Adipose tissue (tissue), 3 donors: Measurements from ENCODE around the gene CELF2. TPM values are rescaled to one million over a fixed set of nuclear protein-coding genes. Genes with fewer than 3 reads are reported as not detected.
"Not testable (repeated sequence)": the region's sequence is repeated elsewhere in the genome, so short reads cannot be mapped to it uniquely, and the experiment has no call there.

Source experiments
- H3K27ac ChIP-seq: one replicate; pipeline ENCODE4 v1.5.1; 2013; ENCODE audit warnings: low read depth, low read length
- WGBS, 3 donors: extraction: QIAGEN DNeasy Blood & Tissue Kit; methylation state at CpG; one replicate each; pipeline ENCODE4 v1.1.7; 2013; 5-methylcytosine and 5-hydroxymethylcytosine counted together
- polyA plus RNA-seq, 3 donors: library from polyadenylated mRNA; stranded (reverse); fragments of 200-250 nt; gene quantifications; one replicate each; pipeline ENCODE4 v1.2.3, GENCODE V29; 2013
- donor health status: healthy with polysubstance abuse.
- donor health status: Bipolar disorder and iron deficiency.
- donor health status: healthy.

CELF2 gene
- polyA plus RNA-seq, 3 donors = 3.5 to 26.7 (median 26.0) TPM

DNA sequence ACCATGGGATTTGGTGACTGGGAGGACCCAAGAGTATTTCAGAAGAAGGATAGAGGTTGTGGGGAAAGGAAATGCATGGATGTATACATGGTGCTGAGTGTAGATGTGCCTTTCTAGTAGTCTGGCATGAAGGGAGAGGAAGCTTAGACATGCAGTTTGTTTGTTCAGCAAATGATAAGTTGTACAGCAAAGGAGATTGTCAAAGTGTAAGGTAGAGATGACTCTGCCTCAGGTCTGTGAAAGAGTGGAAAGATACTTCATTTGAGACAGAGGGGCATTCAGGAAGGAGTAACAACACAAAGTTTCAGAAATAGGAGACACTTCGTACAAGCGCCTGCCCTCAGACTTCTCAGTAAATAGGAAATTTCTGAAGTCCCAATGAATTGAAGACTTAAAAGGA, 152.3 kb downstream of the CELF2 start:
- 66 to 90% (median 70%) methylated on average over 2 of the region's 2 CpGs for WGBS, 3 donors
- H3K27ac ChIP-seq = no peak overlapping the region

DNA sequence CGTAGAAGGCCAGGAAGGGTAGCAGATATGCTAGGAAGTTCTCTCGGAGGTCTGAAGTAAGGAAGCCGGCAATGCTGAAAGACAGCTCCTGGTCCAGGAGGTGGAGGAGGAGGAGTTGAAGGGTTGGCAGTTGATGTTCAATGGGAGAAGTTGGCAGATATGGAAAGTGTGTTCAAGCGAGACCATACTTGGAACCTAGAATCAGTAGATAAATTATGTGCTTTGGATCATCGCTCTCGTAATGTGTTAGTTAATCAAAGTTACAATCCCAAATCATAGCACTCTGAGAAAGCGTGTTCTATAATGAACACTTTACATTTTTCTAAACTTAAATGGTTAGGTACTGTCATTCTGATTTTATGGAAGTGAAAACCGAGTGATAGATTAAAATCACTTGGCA, 152.9 kb downstream of the CELF2 start:
- 50 to 74% (median 69%) methylated on average over 8 of the region's 8 CpGs for WGBS, 3 donors
- no peak overlapping the region for H3K27ac ChIP-seq

GRCh38 chr10:11170993-11171851, 153.6 kb downstream of the CELF2 start:
- WGBS, 3 donors = 38 to 64% (median 51%) methylated on average over 8 of the region's 8 CpGs
- H3K27ac ChIP-seq = no peak overlapping the region

GRCh38 chr10:11173042-11173441, 155.4 kb downstream of the CELF2 start:
- H3K27ac ChIP-seq = no peak overlapping the region
- 55 to 76% (median 75%) methylated on average over 5 of the region's 5 CpGs for WGBS, 3 donors

- 58 to 78% (median 71%) methylated on average over 11 of the region's 11 CpGs for WGBS, 3 donors
- H3K27ac ChIP-seq = no peak overlapping the region
These were observed 158.2 kb downstream of the CELF2 start for GRCh38 chr10:11175823-11176243.

- no peak overlapping the region for H3K27ac ChIP-seq
- 53 to 68% (median 59%) methylated on average over 7 of the region's 7 CpGs for WGBS, 3 donors
These were observed 159.1 kb downstream of the CELF2 start for GRCh38 chr10:11176746-11177145.

- no peak overlapping the region for H3K27ac ChIP-seq
- 15 to 56% (median 22%) methylated on average over 1 of the region's 1 CpG for WGBS, 3 donors
These were observed 159.7 kb downstream of the CELF2 start for GRCh38 chr10:11177381-11177780.

DNA sequence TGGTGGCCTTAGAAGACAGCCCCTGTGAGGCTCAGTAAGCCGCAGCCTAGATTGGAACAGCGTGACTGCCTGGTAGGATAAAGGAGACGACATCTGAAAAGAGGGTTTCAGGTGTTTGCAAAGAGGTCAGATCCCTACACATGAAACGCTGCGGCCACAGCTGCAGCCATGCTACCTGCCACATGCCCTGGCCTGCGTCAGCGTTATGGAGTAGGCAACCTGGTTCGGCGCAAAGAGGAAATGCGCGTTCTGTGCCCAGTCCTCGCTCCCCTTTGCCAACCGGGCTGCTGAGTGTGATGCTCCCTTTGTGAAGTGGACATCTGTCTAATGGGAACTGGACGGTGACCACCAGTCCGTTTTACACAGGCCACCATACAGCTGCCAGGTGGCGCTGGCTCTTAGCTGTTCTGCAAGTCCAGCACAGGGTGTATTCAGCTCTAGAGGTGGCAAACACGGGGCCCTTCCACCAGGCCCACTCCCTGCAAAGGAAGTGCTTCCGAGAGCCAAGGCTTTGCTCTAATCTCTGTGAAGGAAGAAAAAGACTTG, 160.3 kb downstream of the CELF2 start:
- 70 to 74% (median 71%) methylated on average over 18 of the region's 18 CpGs for WGBS, 3 donors
- no peak overlapping the region for H3K27ac ChIP-seq

DNA sequence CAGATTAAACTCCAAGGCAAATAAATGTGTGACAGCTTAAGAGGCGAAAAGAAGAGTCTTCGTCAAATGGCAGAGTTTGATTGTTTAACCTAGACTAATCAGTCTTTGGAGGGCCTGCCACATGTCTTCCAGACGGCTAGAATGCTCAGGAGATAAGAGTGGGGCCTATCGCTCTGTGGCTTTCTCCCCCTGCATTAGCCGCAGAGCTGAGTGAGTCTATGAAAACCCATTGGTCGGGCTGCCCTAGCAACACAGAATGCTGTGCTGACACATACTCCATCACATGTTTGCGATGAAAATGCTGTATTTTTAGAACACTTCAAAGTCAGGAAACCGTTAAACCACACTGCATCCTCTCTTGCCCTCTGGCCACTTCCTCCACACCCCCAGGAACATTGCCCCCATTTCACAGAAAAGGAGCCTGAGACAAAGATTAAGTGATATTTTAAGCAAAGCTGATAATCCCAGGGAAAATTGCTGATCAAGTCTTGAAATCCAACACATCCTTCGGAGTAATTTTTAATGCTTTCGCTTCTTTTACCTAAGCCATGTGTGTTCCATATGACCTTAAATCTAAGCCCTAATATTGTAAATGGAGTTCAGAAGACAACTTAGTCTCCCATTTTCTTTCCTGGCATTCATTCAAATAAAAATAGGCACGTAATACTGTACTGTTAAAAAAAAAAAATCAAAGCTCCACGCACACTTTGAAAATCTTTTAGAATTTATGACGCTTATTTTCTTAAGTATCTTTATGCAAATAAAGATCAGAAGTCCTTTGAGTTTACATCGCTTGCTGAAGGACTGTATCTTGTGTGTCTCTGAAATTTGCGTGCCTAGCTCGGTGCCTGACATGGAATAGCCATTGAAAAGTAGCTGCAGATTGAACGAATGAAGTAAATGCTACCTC, 161.2 kb downstream of the CELF2 start:
- H3K27ac ChIP-seq = no peak overlapping the region
- 59 to 61% (median 60%) methylated on average over 17 of the region's 17 CpGs for WGBS, 3 donors

- H3K27ac ChIP-seq = no peak overlapping the region
- 65 to 73% (median 72%) methylated on average over 6 of the region's 6 CpGs for WGBS, 3 donors
These were observed 161.9 kb downstream of the CELF2 start for GRCh38 chr10:11179516-11180105.

DNA sequence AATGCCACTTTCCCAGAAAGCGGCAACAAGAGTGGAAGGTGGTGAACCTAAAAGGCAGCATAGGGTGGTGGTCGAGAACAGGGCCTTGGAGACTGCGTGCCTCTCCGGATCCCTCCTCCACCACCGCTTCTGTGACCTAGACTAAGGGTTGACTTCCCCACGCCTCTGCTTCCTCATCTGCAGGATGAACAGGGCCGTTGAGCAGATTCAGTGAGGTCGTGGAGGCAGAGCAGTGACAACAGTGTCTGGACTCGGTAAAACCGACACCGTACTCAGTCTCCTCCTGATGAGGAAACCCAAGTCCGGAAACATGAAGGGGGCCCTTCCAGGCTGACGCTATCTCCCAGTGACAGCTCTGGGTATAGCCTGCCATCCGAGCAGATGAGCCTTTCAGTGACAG, 162.6 kb downstream of the CELF2 start:
- no peak overlapping the region for H3K27ac ChIP-seq
- 50 to 76% (median 59%) methylated on average over 14 of the region's 14 CpGs for WGBS, 3 donors

- WGBS, 3 donors = 55 to 58% (median 57%) methylated on average over 6 of the region's 6 CpGs
- H3K27ac ChIP-seq = no peak overlapping the region
These were observed 164.3 kb downstream of the CELF2 start for GRCh38 chr10:11181978-11182377.

DNA sequence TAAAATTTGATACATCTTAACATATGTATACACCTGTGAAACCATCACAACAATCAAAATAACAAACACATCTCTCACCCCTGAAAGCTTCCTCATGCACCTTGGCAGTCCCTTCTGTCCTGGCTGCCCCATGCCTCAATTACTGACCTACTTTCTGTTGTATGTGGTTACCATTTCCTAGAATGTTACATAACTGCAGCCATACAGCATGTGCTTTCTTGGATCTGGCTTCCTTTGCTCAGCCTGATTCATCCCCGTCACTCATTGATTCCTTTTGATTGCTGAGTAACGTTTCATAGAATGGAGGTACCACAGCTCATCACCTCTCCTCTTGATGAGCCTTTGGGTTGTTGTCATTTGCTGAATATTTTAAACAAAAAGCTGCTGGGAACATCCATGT, 165.3 kb downstream of the CELF2 start:
- WGBS, 3 donors = 49 to 55% (median 55%) methylated on average over 2 of the region's 2 CpGs
- H3K27ac ChIP-seq = no peak overlapping the region

DNA sequence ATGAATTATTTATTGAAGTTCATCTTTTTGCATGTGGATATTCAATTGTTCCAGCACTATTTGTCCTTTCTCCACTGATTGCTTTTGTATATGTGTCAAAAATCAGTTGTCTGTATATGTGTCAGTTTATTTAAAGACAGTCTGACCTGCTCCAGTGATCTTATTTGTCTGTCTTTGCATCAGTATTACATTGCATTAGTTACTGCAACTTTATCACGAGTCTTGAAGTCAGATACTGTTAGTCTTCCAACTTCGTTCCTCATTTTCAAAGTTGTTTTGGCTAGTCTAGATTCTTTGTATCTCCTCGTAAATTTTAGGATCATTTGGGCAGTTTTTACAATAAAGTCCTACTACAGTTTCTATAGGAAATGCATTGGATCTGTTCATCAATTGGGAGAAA, 166.4 kb downstream of the CELF2 start:
- WGBS, 3 donors = 56 to 72% (median 66%) methylated on average over 3 of the region's 3 CpGs
- H3K27ac ChIP-seq = no peak overlapping the region

GRCh38 chr10:11185128-11185665, 167.5 kb downstream of the CELF2 start:
- H3K27ac ChIP-seq = not testable (repeated sequence)
- WGBS, 3 donors = 83 to 97% (median 96%) methylated on average over 13 of the region's 13 CpGs

DNA sequence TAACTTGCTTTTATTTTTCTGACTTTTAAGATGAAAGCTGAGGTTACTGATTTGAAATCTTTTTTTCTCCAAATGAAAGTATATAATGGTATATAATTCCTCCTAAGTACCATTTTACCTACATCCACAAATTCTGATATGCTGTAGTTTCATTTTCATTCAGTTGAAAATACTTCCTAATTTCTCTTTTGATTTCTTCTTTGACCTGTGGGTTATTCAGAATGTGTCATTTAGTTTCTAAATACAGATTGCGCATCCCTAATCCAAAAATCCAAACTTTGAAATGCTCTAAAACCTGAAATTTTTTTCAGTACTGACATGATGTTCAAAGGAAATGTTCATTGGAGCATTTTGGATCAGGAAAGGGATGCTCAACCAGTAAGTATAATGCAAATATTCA, 168.7 kb downstream of the CELF2 start:
- H3K27ac ChIP-seq = no peak overlapping the region
- 89 to 94% (median 93%) methylated on average over 1 of the region's 1 CpG for WGBS, 3 donors

GRCh38 chr10:11189582-11190376, 172.1 kb downstream of the CELF2 start:
- H3K27ac ChIP-seq = no peak overlapping the region
- 66 to 79% (median 71%) methylated on average over 6 of the region's 6 CpGs for WGBS, 3 donors

- WGBS, 3 donors = 80 to 84% (median 82%) methylated on average over 5 of the region's 5 CpGs
- H3K27ac ChIP-seq = no peak overlapping the region
These were observed 173.5 kb downstream of the CELF2 start for GRCh38 chr10:11191190-11191589.
